K562 (cell line): ENCODE results near the gene SMAP2. TPM values are rescaled to one million over a fixed set of nuclear protein-coding genes. Genes with fewer than 3 reads are reported as not detected.

Experiments used
- NFXL1 ChIP-seq: fragments of 450-650 bp; formaldehyde crosslinking; IDR thresholded peaks from 2 replicates; pipeline ENCODE4 v1.4.0; 2021; ENCODE audit warnings: mild to moderate bottlenecking
- RREB1 ChIP-seq: fragments of 250-450 bp; sonication (Bioruptor Pico); IDR thresholded peaks from 2 replicates; pipeline ENCODE4 v1.4.0; 2020
- ZBTB11 ChIP-seq, 3 experiments: fragments of 200-800 bp in 1 of 3; fragments of 250-450 bp in 1 of 3; fragments of 450-650 bp in 1 of 3; sonication (Bioruptor Pico) in 1 of 3; sonication (Bioruptor generic) in 1 of 3; formaldehyde crosslinking in 1 of 3; IDR thresholded peaks; 2 replicates each; pipeline versions ENCODE4 v1.6.1 to v1.8.0; 2016 to 2022; ENCODE audit warnings: mild to moderate bottlenecking in 2 of 3, missing genetic modification characterization in 2 of 3, missing compliant biosample characterization in 1 of 3, moderate library complexity in 1 of 3
- ZFPM2 ChIP-seq: fragments of 250-450 bp; sonication (Bioruptor Pico); IDR thresholded peaks from 2 replicates; pipeline ENCODE4 v1.5.1; 2022; ENCODE audit warnings: mild to moderate bottlenecking
- ZNF347 ChIP-seq: fragments of 450-650 bp; formaldehyde crosslinking; IDR thresholded peaks from 2 replicates; pipeline ENCODE4 v1.4.0; 2020; ENCODE audit warnings: low read depth, mild to moderate bottlenecking, moderate library complexity
- polyA plus RNA-seq, 8 experiments: library from polyadenylated mRNA; depleted of rRNA in 4 of 8; stranded (reverse) in 5 of 8; unstranded in 3 of 8; fragments of >200 nt; fragmentation: Nextera tagmentation in 2 of 8; fragmentation: Illumina TruSeq in 1 of 8; extraction: Ambion mirVana in 2 of 8; extraction: Trizol in 1 of 8; gene quantifications; 2 replicates each; pipeline versions ENCODE4 v1.2.1 to v1.2.3, GENCODE V29; 2011 to 2014; ENCODE audit warnings: inconsistent platforms in 1 of 8, missing spikeins in 1 of 8
- total RNA-seq, 7 experiments: library from RNA; depleted of rRNA in 6 of 7; stranded (reverse); fragments of >200 nt in 6 of 7; fragmentation: Illumina TruSeq in 2 of 7; extraction: Trizol in 2 of 7; gene quantifications; 2 replicates each; pipeline versions ENCODE4 v1.2.1 to v1.2.3, GENCODE V29; 2011 to 2021; ENCODE audit warnings: low replicate concordance in 1 of 7
- TF ChIP-seq, protein P1 (sequence below): fragments of 250-450 bp; sonication (Bioruptor Pico); IDR thresholded peaks from 2 replicates; pipeline ENCODE4 v1.5.0; 2021

The SMAP2 gene
- total and polyA plus RNA-seq, 9 of the 15 experiments (the other 6 are each of a cell fraction or from before 2014, with no cell fraction given): 38.7 to 212 (median 94.1) TPM

- TF ChIP-seq RREB1 (CRISPR knock-in tag) (no peak), ZFPM2 (CRISPR knock-in tag) (no peak), ZBTB11 (CRISPR knock-in tag; IDR thresholded peaks at IDR 0.05) (no peak), ZNF347 (CRISPR knock-in tag) (no peak), NFXL1 (CRISPR knock-in tag) (no peak)
- TF ChIP-seq, protein P1, sequence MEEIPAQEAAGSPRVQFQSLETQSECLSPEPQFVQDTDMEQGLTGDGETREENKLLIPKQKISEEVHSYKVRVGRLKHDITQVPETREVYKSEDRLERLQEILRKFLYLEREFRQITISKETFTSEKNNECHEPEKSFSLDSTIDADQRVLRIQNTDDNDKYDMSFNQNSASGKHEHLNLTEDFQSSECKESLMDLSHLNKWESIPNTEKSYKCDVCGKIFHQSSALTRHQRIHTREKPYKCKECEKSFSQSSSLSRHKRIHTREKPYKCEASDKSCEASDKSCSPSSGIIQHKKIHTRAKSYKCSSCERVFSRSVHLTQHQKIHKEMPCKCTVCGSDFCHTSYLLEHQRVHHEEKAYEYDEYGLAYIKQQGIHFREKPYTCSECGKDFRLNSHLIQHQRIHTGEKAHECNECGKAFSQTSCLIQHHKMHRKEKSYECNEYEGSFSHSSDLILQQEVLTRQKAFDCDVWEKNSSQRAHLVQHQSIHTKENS (CRISPR knock-in tag): no peak
These were observed 43.2 kb downstream of the SMAP2 start (continued) for GRCh38 chr1:40416709-40417108.
